Ishikawa (cell line): ENCODE results near the gene SDR39U1.

Experiments used
- CEBPB ChIP-seq: IDR thresholded peaks from 2 replicates; pipeline ENCODE4 v1.6.1; 2012
- CREB1 ChIP-seq: IDR thresholded peaks from 2 replicates; pipeline ENCODE4 v1.6.1; 2012; ENCODE audit warnings: low read depth
- EP300 ChIP-seq: IDR thresholded peaks from 2 replicates; pipeline ENCODE4 v1.6.1; 2012; ENCODE audit warnings: borderline replicate concordance
- FOXM1 ChIP-seq: IDR thresholded peaks from 2 replicates; pipeline ENCODE4 v1.6.1; 2012; ENCODE audit warnings: low read depth, borderline replicate concordance
- NFIC ChIP-seq: IDR thresholded peaks from 2 replicates; pipeline ENCODE4 v1.6.1; 2012
- RAD21 ChIP-seq: IDR thresholded peaks from 2 replicates; pipeline ENCODE4 v1.6.1; 2012; ENCODE audit warnings: low read depth
- TAF1 ChIP-seq: IDR thresholded peaks from 2 replicates; pipeline ENCODE4 v1.6.1; 2012; ENCODE audit warnings: low read depth, mild to moderate bottlenecking
- TF ChIP-seq, protein P1 (sequence below): IDR thresholded peaks from 2 replicates; pipeline ENCODE4 v1.6.1; 2012
- TF ChIP-seq, protein P2 (sequence below): IDR thresholded peaks from 2 replicates; pipeline ENCODE4 v1.6.1; 2012; ENCODE audit warnings: low read depth, mild to moderate bottlenecking

- TF ChIP-seq EP300 (no peak), CEBPB (no peak), FOXM1 (no peak), TAF1 (no peak), NFIC (no peak), CREB1 (no peak), RAD21 (no peak)
- TF ChIP-seq, protein P1, sequence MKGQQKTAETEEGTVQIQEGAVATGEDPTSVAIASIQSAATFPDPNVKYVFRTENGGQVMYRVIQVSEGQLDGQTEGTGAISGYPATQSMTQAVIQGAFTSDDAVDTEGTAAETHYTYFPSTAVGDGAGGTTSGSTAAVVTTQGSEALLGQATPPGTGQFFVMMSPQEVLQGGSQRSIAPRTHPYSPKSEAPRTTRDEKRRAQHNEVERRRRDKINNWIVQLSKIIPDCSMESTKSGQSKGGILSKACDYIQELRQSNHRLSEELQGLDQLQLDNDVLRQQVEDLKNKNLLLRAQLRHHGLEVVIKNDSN, result no peak
- TF ChIP-seq, protein P2, sequence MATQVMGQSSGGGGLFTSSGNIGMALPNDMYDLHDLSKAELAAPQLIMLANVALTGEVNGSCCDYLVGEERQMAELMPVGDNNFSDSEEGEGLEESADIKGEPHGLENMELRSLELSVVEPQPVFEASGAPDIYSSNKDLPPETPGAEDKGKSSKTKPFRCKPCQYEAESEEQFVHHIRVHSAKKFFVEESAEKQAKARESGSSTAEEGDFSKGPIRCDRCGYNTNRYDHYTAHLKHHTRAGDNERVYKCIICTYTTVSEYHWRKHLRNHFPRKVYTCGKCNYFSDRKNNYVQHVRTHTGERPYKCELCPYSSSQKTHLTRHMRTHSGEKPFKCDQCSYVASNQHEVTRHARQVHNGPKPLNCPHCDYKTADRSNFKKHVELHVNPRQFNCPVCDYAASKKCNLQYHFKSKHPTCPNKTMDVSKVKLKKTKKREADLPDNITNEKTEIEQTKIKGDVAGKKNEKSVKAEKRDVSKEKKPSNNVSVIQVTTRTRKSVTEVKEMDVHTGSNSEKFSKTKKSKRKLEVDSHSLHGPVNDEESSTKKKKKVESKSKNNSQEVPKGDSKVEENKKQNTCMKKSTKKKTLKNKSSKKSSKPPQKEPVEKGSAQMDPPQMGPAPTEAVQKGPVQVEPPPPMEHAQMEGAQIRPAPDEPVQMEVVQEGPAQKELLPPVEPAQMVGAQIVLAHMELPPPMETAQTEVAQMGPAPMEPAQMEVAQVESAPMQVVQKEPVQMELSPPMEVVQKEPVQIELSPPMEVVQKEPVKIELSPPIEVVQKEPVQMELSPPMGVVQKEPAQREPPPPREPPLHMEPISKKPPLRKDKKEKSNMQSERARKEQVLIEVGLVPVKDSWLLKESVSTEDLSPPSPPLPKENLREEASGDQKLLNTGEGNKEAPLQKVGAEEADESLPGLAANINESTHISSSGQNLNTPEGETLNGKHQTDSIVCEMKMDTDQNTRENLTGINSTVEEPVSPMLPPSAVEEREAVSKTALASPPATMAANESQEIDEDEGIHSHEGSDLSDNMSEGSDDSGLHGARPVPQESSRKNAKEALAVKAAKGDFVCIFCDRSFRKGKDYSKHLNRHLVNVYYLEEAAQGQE, result no peak
Observed at GRCh38 chr14:24428628-24429394, 13.8 kb downstream of the SDR39U1 start.
